ENCODE measurements around the gene HPGDS.
A peak's percentile ranks its signal among the peaks of the same experiment; 100 is the strongest.
"Not testable (repeated sequence)": the region's sequence is repeated elsewhere in the genome, so short reads cannot be mapped to it uniquely, and the experiment has no call there.

The HPGDS gene

GRCh38 chr4:94342694-94343093 lies at the start of gene HPGDS:
Gene HPGDS, minus strand, starts transcription at chr4:94342836. Its CDS starts 8,207 bp downstream, at chr4:94334629.
- no peak for TF ChIP-seq ZNF384 (IDR thresholded peaks at IDR 0.05)
- no peak for TF ChIP-seq L3MBTL2 (conservative IDR thresholded peaks at IDR 0.05)
- no peak for TF ChIP-seq NFRKB (IDR thresholded peaks at IDR 0.05)
- no peak for TF ChIP-seq HDGF (IDR thresholded peaks at IDR 0.05; ENCODE audit: borderline replicate concordance)
- no peak for TF ChIP-seq ARNT (IDR thresholded peaks at IDR 0.05)
- TF ChIP-seq SUZ12 (IDR thresholded peaks at IDR 0.05) = no peak
- TF ChIP-seq FOXA1 (IDR thresholded peaks at IDR 0.05) = no peak
- TF ChIP-seq FOXK2 (IDR thresholded peaks at IDR 0.05) = no peak
- TF ChIP-seq SP1 (IDR thresholded peaks at IDR 0.05) = no peak
- TF ChIP-seq PKNOX1 (IDR thresholded peaks at IDR 0.05) = no peak
- no peak for TF ChIP-seq BHLHE40 (IDR thresholded peaks at IDR 0.05; ENCODE audit: borderline replicate concordance)
- no peak for TF ChIP-seq FOXM1 (IDR thresholded peaks at IDR 0.05; ENCODE audit: borderline replicate concordance)
- TF ChIP-seq TARDBP (IDR thresholded peaks at IDR 0.05) = no peak
- no peak for DNase-seq (ENCODE audit: extremely low spot score)
- POLR2A ChIA-PET = no interaction called here
- CTCF ChIA-PET = no interaction called here

DNA sequence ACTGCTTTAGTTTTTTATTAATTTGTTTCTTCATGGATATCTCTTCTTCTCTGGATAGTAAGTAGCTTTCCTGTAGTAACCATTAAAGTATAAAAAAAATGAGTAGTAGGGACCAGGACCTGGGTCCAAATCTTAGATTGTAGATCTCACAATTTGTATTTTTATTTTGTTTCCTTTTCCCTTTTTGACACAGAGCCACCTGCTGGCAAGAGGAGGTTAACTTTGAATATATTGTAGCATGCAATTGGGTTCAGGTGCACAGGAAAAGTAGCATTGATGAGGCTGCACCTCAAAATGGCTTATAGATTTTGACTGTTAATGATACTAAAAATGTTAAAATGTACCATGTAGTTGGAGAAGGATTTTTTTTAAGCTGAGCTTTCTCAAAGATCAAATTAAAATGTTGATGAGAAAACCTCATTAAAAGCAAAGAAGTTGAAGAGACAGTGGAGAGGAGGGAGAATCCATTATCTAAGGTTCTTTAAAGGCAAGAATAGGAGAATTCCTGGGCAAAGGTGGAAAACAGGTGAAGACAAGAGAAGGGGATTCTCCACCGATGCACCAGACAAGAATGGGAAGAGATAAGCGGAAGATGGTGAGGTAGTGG lies 48.3 kb upstream of the HPGDS start:
- peak; percentile 22 for DNase-seq (ENCODE audit: extremely low spot score)
- no peak for TF ChIP-seq SUZ12 (IDR thresholded peaks at IDR 0.05)
- TF ChIP-seq HDGF (IDR thresholded peaks at IDR 0.05; ENCODE audit: borderline replicate concordance) = no peak
- no peak for TF ChIP-seq BHLHE40 (IDR thresholded peaks at IDR 0.05; ENCODE audit: borderline replicate concordance)
- no peak for TF ChIP-seq SP1 (IDR thresholded peaks at IDR 0.05)
- no peak for TF ChIP-seq NFRKB (IDR thresholded peaks at IDR 0.05)
- TF ChIP-seq FOXK2 (IDR thresholded peaks at IDR 0.05) = no peak
- no peak for TF ChIP-seq ZNF384 (IDR thresholded peaks at IDR 0.05)
- CTCF ChIA-PET = interaction anchor here (1.9 kb wide), 1 partner anchor 10 kb away, joined by 4 read pairs; no protein-coding TSS in a partner anchor
- POLR2A ChIA-PET = no interaction called here

GRCh38 chr4:94389595-94390267 lies 47.1 kb upstream of the HPGDS start:
- no peak for TF ChIP-seq CTBP1 (IDR thresholded peaks at IDR 0.05; ENCODE audit: borderline replicate concordance)
- no peak for TF ChIP-seq PKNOX1 (IDR thresholded peaks at IDR 0.05)
- TF ChIP-seq HDGF (IDR thresholded peaks at IDR 0.05; ENCODE audit: borderline replicate concordance) = no peak
- TF ChIP-seq ARNT (IDR thresholded peaks at IDR 0.05) = no peak
- TF ChIP-seq BHLHE40 (IDR thresholded peaks at IDR 0.05; ENCODE audit: borderline replicate concordance) = no peak
- no peak for TF ChIP-seq L3MBTL2 (conservative IDR thresholded peaks at IDR 0.05)
- no peak for TF ChIP-seq FOXA1 (IDR thresholded peaks at IDR 0.05)
- no peak for TF ChIP-seq SUZ12 (IDR thresholded peaks at IDR 0.05)
- no peak for DNase-seq (ENCODE audit: extremely low spot score)
- CTCF ChIA-PET = interaction anchor here (1.2 to 1.9 kb wide), 2 partner anchors 11 to 84 kb away, joined by 4 read pairs; no protein-coding TSS in a partner anchor
- POLR2A ChIA-PET = no interaction called here

- CTCF ChIA-PET; DNase-seq (ENCODE audit: extremely low spot score); POLR2A ChIA-PET: not testable (repeated sequence)
These were observed 45.3 kb upstream of the HPGDS start for GRCh38 chr4:94387965-94388364.

- CTCF ChIA-PET, POLR2A ChIA-PET: not testable (repeated sequence)
These were observed 42.8 kb upstream of the HPGDS start for GRCh38 chr4:94385452-94385851.

GRCh38 chr4:94382891-94383290 lies 40.3 kb upstream of the HPGDS start:
- CTCF ChIA-PET; POLR2A ChIA-PET; DNase-seq (ENCODE audit: extremely low spot score): not testable (repeated sequence)

More at GRCh38 chr4:94385452-94385851, 42.8 kb upstream of the HPGDS start:
- not testable (repeated sequence) for DNase-seq (ENCODE audit: extremely low spot score)

- POLR2A ChIA-PET = no interaction called here
- TF ChIP-seq ELF4 (IDR thresholded peaks at IDR 0.05) (no peak), SP1 (IDR thresholded peaks at IDR 0.05) (no peak), ZNF384 (IDR thresholded peaks at IDR 0.05) (no peak), TARDBP (IDR thresholded peaks at IDR 0.05) (no peak), CTBP1 (IDR thresholded peaks at IDR 0.05; ENCODE audit: borderline replicate concordance) (no peak), BHLHE40 (IDR thresholded peaks at IDR 0.05; ENCODE audit: borderline replicate concordance) (no peak), NFRKB (IDR thresholded peaks at IDR 0.05) (no peak), SUZ12 (IDR thresholded peaks at IDR 0.05) (no peak), FOXA1 (IDR thresholded peaks at IDR 0.05) (no peak), FOXK2 (IDR thresholded peaks at IDR 0.05) (no peak), ARNT (IDR thresholded peaks at IDR 0.05) (no peak), FOXM1 (IDR thresholded peaks at IDR 0.05; ENCODE audit: borderline replicate concordance) (no peak), PKNOX1 (IDR thresholded peaks at IDR 0.05) (no peak), LEF1 (IDR thresholded peaks at IDR 0.05; ENCODE audit: borderline replicate concordance) (no peak), HDGF (IDR thresholded peaks at IDR 0.05; ENCODE audit: borderline replicate concordance) (no peak), L3MBTL2 (conservative IDR thresholded peaks at IDR 0.05) (no peak)
- CTCF ChIA-PET = no interaction called here
- no peak for DNase-seq (ENCODE audit: extremely low spot score)
These were observed 35.4 kb upstream of the HPGDS start for GRCh38 chr4:94378047-94378446.
